Mesendoderm (in vitro differentiated cells): ENCODE results near the gene HERC4. TPM values are rescaled to one million over a fixed set of nuclear protein-coding genes. Genes with fewer than 3 reads are reported as not detected.

Experiments used
- DNase-seq: peaks from one replicate; pipeline ENCODE4 v3.0.0; 2013
- H2AK5ac ChIP-seq: 2 replicates; pipeline ENCODE4 v1.6.1; 2013; ENCODE audit warnings: low read length, inconsistent platforms
- H2BK120ac ChIP-seq: 2 replicates; pipeline ENCODE4 v1.6.1; 2013; ENCODE audit warnings: low read depth, mild to moderate bottlenecking, low read length, moderate library complexity, mixed read lengths
- H2BK15ac ChIP-seq: replicated peaks from 2 replicates; pipeline ENCODE4 v1.6.1; 2013; ENCODE audit warnings: low read depth, mild to moderate bottlenecking, moderate library complexity
- H2BK5ac ChIP-seq: 2 replicates; pipeline ENCODE4 v1.6.1; 2013; ENCODE audit warnings: low read length, inconsistent platforms
- H3K18ac ChIP-seq: 2 replicates; pipeline ENCODE4 v1.6.1; 2013; ENCODE audit warnings: mild to moderate bottlenecking, low read length, mixed read lengths
- H3K23ac ChIP-seq: one replicate; pipeline ENCODE4 v1.6.1; 2013; ENCODE audit warnings: low read length
- H3K27ac ChIP-seq: 2 replicates; pipeline ENCODE4 v1.5.1; 2013; ENCODE audit warnings: low read depth, mild to moderate bottlenecking, inconsistent platforms, low read length, moderate library complexity
- H3K27me3 ChIP-seq: 2 replicates; pipeline ENCODE4 v1.6.1; 2013; ENCODE audit warnings: low read length, control low read depth, mild to moderate bottlenecking, inconsistent platforms; ENCODE audit not compliant: insufficient read depth, poor library complexity
- H3K36me3 ChIP-seq: 2 replicates; pipeline ENCODE4 v1.6.1; 2013; ENCODE audit warnings: low read length, inconsistent platforms; ENCODE audit not compliant: control insufficient read depth, insufficient read depth
- H3K4ac ChIP-seq: one replicate; pipeline ENCODE4 v1.6.1; 2013; ENCODE audit warnings: low read depth, mild to moderate bottlenecking, low read length, moderate library complexity
- H3K4me1 ChIP-seq: 2 replicates; pipeline ENCODE4 v1.6.1; 2013; ENCODE audit warnings: low read depth, low read length, inconsistent platforms; ENCODE audit not compliant: control insufficient read depth
- H3K4me2 ChIP-seq: 2 replicates; pipeline ENCODE4 v1.6.1; 2013; ENCODE audit warnings: low read length
- H3K4me3 ChIP-seq: 2 replicates; pipeline ENCODE4 v1.5.1; 2013; ENCODE audit warnings: mild to moderate bottlenecking, low read length
- H3K56ac ChIP-seq: one replicate; pipeline ENCODE4 v1.6.1; 2013; ENCODE audit warnings: low read length
- H3K79me1 ChIP-seq: 2 replicates; pipeline ENCODE4 v1.6.1; 2013; ENCODE audit warnings: low read length, inconsistent platforms
- H3K79me2 ChIP-seq: 2 replicates; pipeline ENCODE4 v1.6.1; 2013; ENCODE audit warnings: mild to moderate bottlenecking, low read length; ENCODE audit not compliant: control insufficient read depth, insufficient read depth
- H3K9ac ChIP-seq: 2 replicates; pipeline ENCODE4 v1.6.1; 2013; ENCODE audit warnings: low read length, inconsistent platforms
- H4K5ac ChIP-seq: one replicate; pipeline ENCODE4 v1.6.1; 2013; ENCODE audit warnings: low read length
- H4K8ac ChIP-seq: one replicate; pipeline ENCODE4 v1.6.1; 2013; ENCODE audit warnings: low read depth, mild to moderate bottlenecking, control low read depth, low read length, moderate library complexity
- WGBS: extraction: QIAGEN DNeasy Blood & Tissue Kit; methylation state at CpG from one replicate; pipeline ENCODE4 v1.1.7; 2013; ENCODE audit warnings: low lambda C conversion rate, missing lambda C conversion rate; ENCODE audit not compliant: insufficient coverage; ENCODE audit errors: extremely low coverage; 5-methylcytosine and 5-hydroxymethylcytosine counted together
- polyA plus RNA-seq, 2 experiments: library from polyadenylated mRNA; stranded (reverse); fragments of 200-250 nt; gene quantifications; one replicate each; pipeline ENCODE4 v1.2.3, GENCODE V29; 2013

The HERC4 gene
- polyA plus RNA-seq (2013, experiment 1 of 2): 11.6 TPM
- 12.4 TPM for polyA plus RNA-seq (2013, experiment 2 of 2)

GRCh38 chr10:68074775-68075549 is at the start of gene HERC4:
TSS of gene HERC4 (minus strand) at chr10:68075283. CDS start at chr10:68073108, 2,175 bp downstream.
- WGBS: no CpG with 5 or more reads among the region's 64 CpGs

GRCh38 chr10:68124718-68125117 is 49.6 kb upstream of the HERC4 start:
- WGBS: no CpG with 5 or more reads among the region's 3 CpGs
- H3K79me1 ChIP-seq: no peaks in the 10 kb centered on the region
- H3K4me3 ChIP-seq: no peak overlapping the region
- no peak overlapping the region for H3K23ac ChIP-seq
- H3K27ac ChIP-seq: no peak overlapping the region
- H3K4me2 ChIP-seq: no peak overlapping the region
- H2AK5ac ChIP-seq: no peak overlapping the region
- H3K4ac ChIP-seq: no peak overlapping the region
- H2BK120ac ChIP-seq: no peak overlapping the region
- H2BK5ac ChIP-seq: no peak overlapping the region
- H3K36me3 ChIP-seq: no peaks in the 10 kb centered on the region
- H3K79me2 ChIP-seq: no peaks in the 10 kb centered on the region
- H3K27me3 ChIP-seq: no peaks in the 10 kb centered on the region
- no peak overlapping the region for H3K18ac ChIP-seq
- no peak overlapping the region for H4K5ac ChIP-seq
- H3K9ac ChIP-seq: no peak overlapping the region
- H3K56ac ChIP-seq: no peak overlapping the region
- no peak for DNase-seq
- H4K8ac ChIP-seq: no peak overlapping the region
- peaks cover 6% of the 10 kb centered on the region for H3K4me1 ChIP-seq
- H2BK15ac ChIP-seq: no peak overlapping the region

More at GRCh38 chr10:68074775-68075549, at the start of gene HERC4:
- no peak within 1 kb of the TSS for H2BK120ac ChIP-seq
- no peak within 1 kb of the TSS for H2AK5ac ChIP-seq
- H3K23ac ChIP-seq: peak within 1 kb of the TSS; percentile 87
- peak within 1 kb of the TSS; percentile 96 for H3K9ac ChIP-seq
- peak within 1 kb of the TSS; percentile 66 for H3K18ac ChIP-seq
- peak within 1 kb of the TSS; percentile 49 for H3K4ac ChIP-seq
- peak within 1 kb of the TSS; percentile 13 for H4K8ac ChIP-seq
- H3K79me2 ChIP-seq: peaks cover 20% of the 10 kb centered on the region
- H3K27ac ChIP-seq: peak within 1 kb of the TSS; percentile 99
- peak within 1 kb of the TSS; percentile 3 for H4K5ac ChIP-seq
- no peaks in the 10 kb centered on the region for H3K79me1 ChIP-seq
- peak within 1 kb of the TSS; percentile 98 for H3K56ac ChIP-seq
- peak within 1 kb of the TSS; percentile 84 for H2BK5ac ChIP-seq
- peaks cover 2% of the 10 kb centered on the region for H3K4me1 ChIP-seq
- no peaks in the 10 kb centered on the region for H3K27me3 ChIP-seq
- H3K4me3 ChIP-seq: peak within 1 kb of the TSS; percentile 94
- H3K4me2 ChIP-seq: peak within 1 kb of the TSS; percentile 77
- H3K36me3 ChIP-seq: no peaks in the 10 kb centered on the region
- DNase-seq: peak; percentile 97
- peak within 1 kb of the TSS; percentile 41 for H2BK15ac ChIP-seq

GRCh38 chr10:68121852-68122251 is 46.8 kb upstream of the HERC4 start:
- no peaks in the 10 kb centered on the region for H3K79me1 ChIP-seq
- H3K4me2 ChIP-seq: no peak overlapping the region
- peaks cover 6% of the 10 kb centered on the region for H3K4me1 ChIP-seq
- H3K4ac ChIP-seq: no peak overlapping the region
- H4K5ac ChIP-seq: no peak overlapping the region
- no peak overlapping the region for H4K8ac ChIP-seq
- no CpG with 5 or more reads among the region's 9 CpGs for WGBS
- no peaks in the 10 kb centered on the region for H3K79me2 ChIP-seq
- H2AK5ac ChIP-seq: no peak overlapping the region
- H3K18ac ChIP-seq: no peak overlapping the region
- no peak overlapping the region for H3K9ac ChIP-seq
- no peak overlapping the region for H3K56ac ChIP-seq
- H3K4me3 ChIP-seq: no peak overlapping the region
- H3K36me3 ChIP-seq: no peaks in the 10 kb centered on the region
- no peak overlapping the region for H2BK15ac ChIP-seq
- H3K23ac ChIP-seq: no peak overlapping the region
- no peak overlapping the region for H2BK5ac ChIP-seq
- H3K27ac ChIP-seq: no peak overlapping the region
- no peak overlapping the region for H2BK120ac ChIP-seq
- DNase-seq: peak; percentile 61
- no peaks in the 10 kb centered on the region for H3K27me3 ChIP-seq

GRCh38 chr10:68121020-68121743 is 46.1 kb upstream of the HERC4 start:
- Histone ChIP-seq H3K9ac (no peak overlapping the region), H3K79me2 (no peaks in the 10 kb centered on the region), H3K23ac (no peak overlapping the region), H2BK5ac (no peak overlapping the region), H3K4ac (no peak overlapping the region), H4K5ac (no peak overlapping the region), H3K18ac (no peak overlapping the region), H3K27ac (no peak overlapping the region), H3K4me2 (no peak overlapping the region), H3K56ac (peak overlapping the region; percentile 2), H3K36me3 (no peaks in the 10 kb centered on the region), H2AK5ac (no peak overlapping the region), H3K27me3 (no peaks in the 10 kb centered on the region), H2BK15ac (no peak overlapping the region), H4K8ac (no peak overlapping the region), H3K4me3 (no peak overlapping the region), H3K4me1 (peaks cover 6% of the 10 kb centered on the region), H3K79me1 (no peaks in the 10 kb centered on the region), H2BK120ac (no peak overlapping the region)
- WGBS: 100% methylated on average over 1 of the region's 15 CpGs
- DNase-seq: no peak

GRCh38 chr10:68118657-68119056 is 43.6 kb upstream of the HERC4 start:
- Histone ChIP-seq H3K36me3 (no peaks in the 10 kb centered on the region), H3K79me1 (no peaks in the 10 kb centered on the region), H2BK15ac (no peak overlapping the region), H3K4me3 (no peak overlapping the region), H3K18ac (no peak overlapping the region), H3K9ac (no peak overlapping the region), H2BK120ac (no peak overlapping the region), H3K79me2 (no peaks in the 10 kb centered on the region), H3K56ac (no peak overlapping the region), H3K27ac (no peak overlapping the region), H2BK5ac (no peak overlapping the region), H3K23ac (no peak overlapping the region), H2AK5ac (no peak overlapping the region), H3K27me3 (no peaks in the 10 kb centered on the region), H3K4me2 (no peak overlapping the region), H4K8ac (no peak overlapping the region), H3K4ac (no peak overlapping the region), H4K5ac (no peak overlapping the region), H3K4me1 (peaks cover 6% of the 10 kb centered on the region)
- no peak for DNase-seq
- no CpG with 5 or more reads among the region's 3 CpGs for WGBS
